ENCODE results near the gene SLC16A6.
"Not testable (repeated sequence)": the region's sequence is repeated elsewhere in the genome, so short reads cannot be mapped to it uniquely, and the experiment has no call there.

Gene SLC16A6

DNA sequence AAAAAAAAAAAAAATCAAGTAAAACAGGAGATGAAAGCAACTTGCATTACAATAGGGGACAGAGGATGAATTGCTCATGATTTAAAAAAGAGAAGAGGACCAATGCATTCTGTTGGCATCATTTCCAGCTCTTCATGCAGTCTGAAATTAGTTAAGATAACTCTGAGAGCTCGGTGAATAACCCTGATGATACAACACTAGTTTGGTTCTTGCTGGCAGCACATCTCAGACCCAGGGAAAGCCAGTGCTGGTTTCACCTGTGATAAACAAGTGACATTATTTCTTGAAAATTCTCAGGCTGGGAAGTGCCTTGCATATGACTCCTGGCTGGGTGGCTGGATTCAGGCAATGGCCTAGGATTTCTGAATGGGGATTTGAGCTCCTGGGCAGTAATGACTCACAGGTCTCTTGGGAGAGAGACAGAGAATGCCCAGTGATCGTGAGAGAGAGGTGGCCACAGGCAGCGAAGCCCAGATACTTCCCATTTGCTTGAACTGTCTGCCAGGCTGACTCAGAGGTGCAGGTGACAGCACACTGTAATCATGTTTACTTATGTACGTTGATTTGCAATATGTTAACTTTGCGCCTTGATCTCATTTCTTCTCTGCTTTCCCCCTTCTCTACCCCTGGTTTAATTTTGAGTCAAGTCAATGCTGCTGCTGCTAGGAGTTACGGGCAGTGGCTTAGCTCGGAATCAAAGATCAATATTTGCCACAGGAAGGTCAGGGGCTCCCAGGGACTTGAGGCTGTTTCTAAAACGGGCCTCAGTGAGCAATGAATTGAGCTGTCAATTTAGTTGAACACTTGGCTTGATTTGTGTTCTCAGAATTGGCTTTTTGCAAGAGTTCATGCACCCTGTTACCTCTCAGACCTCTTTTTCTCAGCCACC is 27.4 kb upstream of the SLC16A6 start:
- peak overlapping the region in 8 of 11 experiments; percentile 13 to 86 (median 42); a peak in 12 of 22 replicates for H3K27ac ChIP-seq
- no peaks in the 10 kb centered on the region; a peak in 1 of 22 replicates for H3K27me3 ChIP-seq
- H3K4me3 ChIP-seq = 0 out of 20 replicates have a peak overlapping the region, but pooled peaks of 1 of the 10 experiments have one; percentile 14
- peak overlapping the region in 3 of 11 experiments; percentile 22 to 52 (median 51); a peak in 4 of 22 replicates for H3K9ac ChIP-seq
- H3K4me1 ChIP-seq = peaks cover 41 to 76% (median 73%) of the 10 kb centered on the region in 10 experiments
- peak overlapping the region; percentile 56 to 90 (median 77) for H3K4me2 ChIP-seq
- no peaks in the 10 kb centered on the region for H3K36me3 ChIP-seq
- H3K9me3 ChIP-seq (replicated peaks in 1 of 11) = 0 out of 22 replicates have a peak, but pooled peaks cover 0 to 1% (median 0%) of the 10 kb centered on the region in 11 experiments
- H4K20me1 ChIP-seq = no peaks in the 10 kb centered on the region
- no peak for TF ChIP-seq Cebpa-rat (IDR thresholded peaks at IDR 0.05)

DNA sequence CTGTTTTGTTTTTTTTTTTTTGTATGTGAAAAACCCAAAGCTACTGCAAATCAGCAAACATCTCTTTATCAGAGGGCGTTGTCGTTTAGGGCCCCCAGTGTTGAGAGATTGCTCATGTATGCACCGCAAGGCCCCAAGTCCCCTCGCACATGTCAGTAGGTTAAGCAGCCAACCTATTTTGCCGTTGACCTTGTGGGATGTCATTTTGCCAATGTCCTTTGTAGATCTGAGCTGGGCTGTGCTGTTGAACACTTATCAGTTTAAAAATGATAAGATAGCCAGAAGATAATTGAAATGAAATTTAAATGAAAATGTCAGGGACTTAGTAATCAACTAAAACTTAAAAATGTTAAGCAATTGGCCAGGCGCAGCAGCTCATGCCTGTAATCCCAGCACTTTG is 26.5 kb upstream of the SLC16A6 start:
- Histone ChIP-seq H3K4me1 (peaks cover 49 to 85% (median 81%) of the 10 kb centered on the region in 10 experiments), H3K36me3 (no peaks in the 10 kb centered on the region), H3K4me2 (peak overlapping the region in 9 of 11 experiments; percentile 2 to 90 (median 74); a peak in 12 of 22 replicates), H4K20me1 (no peaks in the 10 kb centered on the region), H3K9me3 (replicated peaks in 1 of 11) (no peaks in the 10 kb centered on the region), H3K9ac (no peak overlapping the region; a peak in 1 of 22 replicates), H3K27me3 (no peaks in the 10 kb centered on the region; a peak in 1 of 22 replicates), H3K27ac (peak overlapping the region in 5 of 11 experiments; percentile 1 to 90 (median 86); a peak in 7 of 22 replicates), H3K4me3 (no peak overlapping the region)
- TF ChIP-seq Cebpa-rat (IDR thresholded peaks at IDR 0.05) = no peak

DNA sequence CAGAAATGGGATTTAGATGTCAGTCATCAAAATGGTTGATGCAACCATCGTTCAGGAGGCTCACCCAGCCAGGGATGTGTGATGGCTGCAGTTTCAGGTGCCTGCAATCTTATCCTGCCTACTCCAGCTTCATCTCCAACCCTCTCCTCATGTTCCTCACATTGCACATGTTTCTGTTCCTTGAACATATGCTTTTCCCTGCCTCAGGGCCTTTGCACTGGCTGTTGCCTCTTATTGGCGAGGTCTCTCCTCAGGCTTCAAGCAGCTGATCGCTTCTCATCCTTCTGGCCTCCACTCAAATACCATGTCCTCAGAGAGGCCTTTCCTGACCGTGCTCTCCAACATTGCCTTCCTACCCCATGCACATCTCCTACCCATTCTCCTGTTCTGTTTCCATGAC is 25.0 kb upstream of the SLC16A6 start:
- H3K4me2 ChIP-seq = peak overlapping the region in 7 of 11 experiments; percentile 63 to 90 (median 80); a peak in 14 of 22 replicates
- H3K9ac ChIP-seq = peak overlapping the region in 2 of 11 experiments; percentile 59 to 77; a peak in 3 of 22 replicates
- H3K9me3 ChIP-seq (replicated peaks in 1 of 11) = no peaks in the 10 kb centered on the region
- TF ChIP-seq Cebpa-rat (IDR thresholded peaks at IDR 0.05) = no peak
- peaks cover 59 to 100% (median 97%) of the 10 kb centered on the region in 10 experiments for H3K4me1 ChIP-seq
- no peak overlapping the region for H3K4me3 ChIP-seq
- no peaks in the 10 kb centered on the region for H4K20me1 ChIP-seq
- peak overlapping the region in 8 of 11 experiments; percentile 56 to 90 (median 87); a peak in 13 of 22 replicates for H3K27ac ChIP-seq
- H3K36me3 ChIP-seq = no peaks in the 10 kb centered on the region
- H3K27me3 ChIP-seq = no peaks in the 10 kb centered on the region; a peak in 1 of 22 replicates

DNA sequence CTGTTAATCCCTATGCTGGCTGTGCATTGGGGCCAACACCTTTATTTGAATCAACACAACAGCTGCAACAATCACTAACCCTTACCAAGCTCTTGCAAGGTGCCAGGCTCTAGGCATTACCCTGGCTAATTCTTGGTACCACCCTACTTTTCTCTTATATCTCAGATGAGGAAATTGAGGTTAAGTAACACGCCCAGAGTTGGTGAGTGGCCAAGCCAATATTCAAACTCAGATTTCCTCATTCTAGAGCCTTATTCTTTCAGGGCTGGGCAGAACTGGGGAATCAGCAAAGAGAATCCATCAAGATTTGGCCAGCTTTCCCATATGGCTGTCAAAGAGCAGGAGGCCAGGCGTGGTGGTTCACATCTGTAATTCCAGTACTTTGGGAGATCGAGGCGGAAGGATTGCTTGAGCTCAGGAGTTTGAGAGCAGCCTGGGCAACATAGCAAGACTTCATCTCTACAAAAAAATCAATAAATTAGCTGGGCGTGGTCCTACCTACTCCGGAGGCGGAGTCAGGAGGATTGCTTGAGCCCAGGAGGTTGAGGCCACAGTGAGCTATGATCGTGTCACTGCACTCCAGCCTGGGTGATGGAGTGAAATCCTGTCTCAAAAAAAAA is 24.1 kb upstream of the SLC16A6 start:
- Histone ChIP-seq H3K27ac (peak overlapping the region in 10 of 11 experiments; percentile 20 to 90 (median 86); a peak in 18 of 22 replicates), H3K9me3 (replicated peaks in 1 of 11) (no peaks in the 10 kb centered on the region), H3K9ac (peak overlapping the region in 6 of 11 experiments; percentile 15 to 80 (median 64); a peak in 11 of 22 replicates), H3K4me1 (peaks cover 56 to 100% (median 100%) of the 10 kb centered on the region in 10 experiments), H3K4me2 (peak overlapping the region; percentile 28 to 90 (median 72); a peak in 21 of 22 replicates), H3K36me3 (no peaks in the 10 kb centered on the region), H4K20me1 (no peaks in the 10 kb centered on the region), H3K27me3 (no peaks in the 10 kb centered on the region; a peak in 1 of 22 replicates), H3K4me3 (no peak overlapping the region; a peak in 1 of 20 replicates)
- peak in 6 of 11 experiments; percentile 45 to 81 (median 59); a peak in 9 of 22 replicates for TF ChIP-seq Cebpa-rat (IDR thresholded peaks at IDR 0.05)

DNA sequence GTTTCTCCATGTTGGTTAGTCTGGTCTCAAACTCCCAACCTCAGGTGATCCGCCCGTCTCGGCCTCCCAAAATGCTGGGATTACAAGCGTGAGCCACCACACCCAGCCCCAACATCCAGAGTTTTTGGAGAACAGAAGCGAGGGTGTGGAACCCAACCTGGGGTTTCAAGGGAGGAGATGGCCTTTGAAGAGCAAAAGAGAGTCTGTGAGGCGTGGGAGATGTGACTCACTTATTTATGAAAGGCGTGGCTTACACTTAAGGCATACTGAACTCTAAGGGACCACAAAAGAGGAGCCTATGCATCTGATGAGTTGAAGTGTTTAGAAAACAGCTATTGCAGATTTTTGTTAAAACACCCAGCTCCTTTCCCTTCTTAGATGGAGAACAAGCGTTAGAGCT is 19.2 kb upstream of the SLC16A6 start:
- Histone ChIP-seq H3K9me3 (replicated peaks in 1 of 11) (peaks cover 0 to 39% (median 16%) of the 10 kb centered on the region in 11 experiments; a peak in 17 of 22 replicates), H3K4me1 (peaks cover 46 to 86% (median 77%) of the 10 kb centered on the region in 10 experiments), H4K20me1 (no peaks in the 10 kb centered on the region), H3K4me2 (peak overlapping the region in 8 of 11 experiments; percentile 33 to 90 (median 78); a peak in 15 of 22 replicates), H3K4me3 (no peak overlapping the region), H3K27me3 (no peaks in the 10 kb centered on the region), H3K27ac (peak overlapping the region in 9 of 11 experiments; percentile 2 to 90 (median 87); a peak in 14 of 22 replicates), H3K36me3 (peaks cover 0 to 14% (median 0%) of the 10 kb centered on the region in 11 experiments; a peak in 4 of 22 replicates), H3K9ac (peak overlapping the region in 4 of 11 experiments; percentile 3 to 77 (median 18); a peak in 2 of 22 replicates)
- TF ChIP-seq Cebpa-rat (IDR thresholded peaks at IDR 0.05) = no peak

DNA sequence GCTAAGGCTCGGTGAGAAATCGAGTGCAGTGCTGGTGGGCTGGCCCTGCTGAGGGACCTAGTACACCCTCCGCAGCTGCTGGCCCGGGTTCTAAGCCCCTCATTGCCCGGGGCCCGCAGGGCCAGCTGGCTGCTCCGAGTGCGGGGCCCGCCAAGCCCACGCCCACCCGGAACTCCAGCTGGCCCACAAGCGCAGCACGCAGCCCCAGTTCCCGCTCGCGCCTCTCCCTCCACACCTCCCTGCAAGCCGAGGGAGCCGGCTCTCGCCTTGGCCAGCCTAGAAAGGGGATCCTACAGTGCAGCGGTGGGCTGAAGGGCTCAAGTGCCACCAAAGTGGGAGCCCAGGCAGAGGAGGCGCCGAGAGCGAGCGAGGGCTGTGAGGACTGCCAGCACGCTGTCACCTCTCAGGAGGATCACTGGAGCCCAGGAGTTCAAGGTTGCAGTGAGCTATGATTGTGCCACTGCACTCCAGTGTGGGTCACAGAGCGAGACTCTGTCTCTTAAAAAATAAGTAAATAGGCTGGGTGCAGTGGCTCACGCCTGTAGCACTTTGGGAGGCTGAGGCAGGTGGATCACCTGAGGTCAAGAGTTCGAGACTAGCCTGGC is 18.2 kb upstream of the SLC16A6 start:
- Histone ChIP-seq H3K36me3 (peaks cover 0 to 14% (median 0%) of the 10 kb centered on the region in 11 experiments; a peak in 4 of 22 replicates), H3K4me2 (peak overlapping the region in 3 of 11 experiments; percentile 23 to 90 (median 87); a peak in 4 of 22 replicates), H3K27ac (peak overlapping the region in 5 of 11 experiments; percentile 14 to 90 (median 48); a peak in 8 of 22 replicates), H3K4me1 (peaks cover 38 to 83% (median 75%) of the 10 kb centered on the region in 10 experiments), H3K9me3 (replicated peaks in 1 of 11) (peaks cover 0 to 46% (median 16%) of the 10 kb centered on the region in 11 experiments; a peak in 17 of 22 replicates)
- not testable (repeated sequence) for H3K4me3 ChIP-seq, H4K20me1 ChIP-seq, H3K9ac ChIP-seq, H3K27me3 ChIP-seq

DNA sequence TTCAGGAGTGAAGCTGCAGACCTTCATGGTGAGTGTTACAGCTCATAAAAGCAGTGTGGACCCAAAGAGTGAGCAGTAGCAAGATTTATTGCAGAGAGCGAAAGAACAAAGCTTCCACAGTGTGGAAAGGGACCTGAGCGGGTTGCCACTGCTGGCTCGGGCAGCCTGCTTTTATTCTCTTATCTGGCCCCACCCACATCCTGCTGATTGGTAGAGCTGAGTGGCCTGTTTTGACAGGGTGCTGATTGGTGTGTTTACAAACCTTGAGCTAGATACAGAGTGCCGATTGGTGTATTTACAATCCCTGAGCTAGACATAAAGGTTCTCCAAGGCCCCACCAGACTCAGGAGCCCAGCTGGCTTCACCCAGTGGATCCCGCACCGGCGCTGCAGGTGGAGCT is 17.6 kb upstream of the SLC16A6 start:
- H3K4me2 ChIP-seq, H3K27me3 ChIP-seq, H4K20me1 ChIP-seq, H3K9ac ChIP-seq, H3K4me3 ChIP-seq: not testable (repeated sequence)
- Histone ChIP-seq H3K9me3 (replicated peaks in 1 of 11) (peaks cover 0 to 53% (median 16%) of the 10 kb centered on the region in 11 experiments; a peak in 17 of 22 replicates), H3K4me1 (peaks cover 38 to 78% (median 70%) of the 10 kb centered on the region in 10 experiments), H3K36me3 (peaks cover 0 to 14% (median 0%) of the 10 kb centered on the region in 11 experiments; a peak in 4 of 22 replicates), H3K27ac (peak overlapping the region in 1 of 11 experiments; percentile 55; a peak in 2 of 22 replicates)

DNA sequence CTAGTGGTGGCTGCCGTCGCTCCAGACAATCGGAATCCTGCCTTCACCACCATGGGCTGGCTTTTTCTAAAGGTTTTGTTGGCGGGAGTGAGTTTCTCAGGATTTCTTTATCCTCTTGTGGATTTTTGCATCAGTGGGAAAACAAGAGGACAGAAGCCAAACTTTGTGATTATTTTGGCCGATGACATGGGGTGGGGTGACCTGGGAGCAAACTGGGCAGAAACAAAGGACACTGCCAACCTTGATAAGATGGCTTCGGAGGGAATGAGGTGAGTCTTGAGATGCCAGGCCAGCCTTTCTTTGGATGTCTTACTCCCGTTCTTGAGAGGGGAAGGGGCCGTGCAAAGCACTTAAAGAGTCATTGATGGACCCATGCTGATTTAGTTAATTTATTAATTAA is 16.5 kb upstream of the SLC16A6 start:
- Histone ChIP-seq H3K36me3 (peaks cover 0 to 14% (median 0%) of the 10 kb centered on the region in 11 experiments; a peak in 4 of 22 replicates), H3K4me1 (peaks cover 31 to 70% (median 63%) of the 10 kb centered on the region in 10 experiments), H3K4me3 (no peak overlapping the region; a peak in 1 of 20 replicates), H3K9ac (no peak overlapping the region; a peak in 1 of 22 replicates), H3K27ac (peak overlapping the region in 7 of 11 experiments; percentile 5 to 68 (median 21); a peak in 10 of 22 replicates), H4K20me1 (no peaks in the 10 kb centered on the region), H3K27me3 (no peaks in the 10 kb centered on the region), H3K9me3 (replicated peaks in 1 of 11) (peaks cover 0 to 53% (median 16%) of the 10 kb centered on the region in 11 experiments; a peak in 17 of 22 replicates), H3K4me2 (peak overlapping the region; percentile 18 to 66 (median 44); a peak in 18 of 22 replicates)
- no peak for TF ChIP-seq Cebpa-rat (IDR thresholded peaks at IDR 0.05)

Data from BLaER1 treated with 17β-estradiol and CSF1 and Interleukin-3, amounts not matched to agents 10 nM and 100 nM (cell line).